Epithelial cell of prostate (primary cell): ENCODE results near the gene NTRK2.

ENCODE experiments used
- DNase-seq: peaks from one replicate; pipeline ENCODE4 v3.0.0-alpha.2; 2011; ENCODE audit warnings: low read depth, low spot score
- H3K27ac ChIP-seq: fragments of 450-650 bp; 2 replicates; pipeline ENCODE4 v1.5.1; 2017; ENCODE audit warnings: mild to moderate bottlenecking

NTRK2 gene

GRCh38 chr9:84669288-84670137 lies at the start of gene NTRK2:
NTRK2 (plus strand) TSS chr9:84669729; CDS start chr9:84670749, 1,020 bp downstream.
- no peak for DNase-seq
- H3K27ac ChIP-seq, result no peak within 1 kb of the TSS

GRCh38 chr9:84620338-84620737 lies 49.2 kb upstream of the NTRK2 start:
- no peak for DNase-seq
- no peak overlapping the region for H3K27ac ChIP-seq

GRCh38 chr9:84621811-84622210 lies 47.7 kb upstream of the NTRK2 start:
- no peak overlapping the region for H3K27ac ChIP-seq
- DNase-seq, result no peak

- DNase-seq, result no peak
- H3K27ac ChIP-seq, result no peak overlapping the region
These were observed 46.5 kb upstream of the NTRK2 start for GRCh38 chr9:84622981-84623380.

- no peak overlapping the region for H3K27ac ChIP-seq
- no peak for DNase-seq
These were observed 33.1 kb upstream of the NTRK2 start for GRCh38 chr9:84636436-84636835.

- H3K27ac ChIP-seq, result no peak overlapping the region
- no peak for DNase-seq
These were observed 26.9 kb upstream of the NTRK2 start for GRCh38 chr9:84642553-84643141.

- H3K27ac ChIP-seq, result no peak overlapping the region
- DNase-seq, result no peak
These were observed 21.8 kb upstream of the NTRK2 start for GRCh38 chr9:84647699-84648098.

GRCh38 chr9:84652496-84653120 lies 16.9 kb upstream of the NTRK2 start:
- no peak for DNase-seq
- no peak overlapping the region for H3K27ac ChIP-seq

- no peak for DNase-seq
- H3K27ac ChIP-seq, result no peak overlapping the region
These were observed 14.1 kb upstream of the NTRK2 start for GRCh38 chr9:84655447-84655846.

GRCh38 chr9:84659313-84659712 lies 10.2 kb upstream of the NTRK2 start:
- no peak overlapping the region for H3K27ac ChIP-seq
- no peak for DNase-seq

- no peak overlapping the region for H3K27ac ChIP-seq
- no peak for DNase-seq
These were observed 9.8 kb upstream of the NTRK2 start for GRCh38 chr9:84659773-84660172.

GRCh38 chr9:84667571-84668195 lies 1.8 kb upstream of the NTRK2 start:
- no peak for DNase-seq
- H3K27ac ChIP-seq, result no peak overlapping the region

GRCh38 chr9:84668196-84669012 lies 1.1 kb upstream of the NTRK2 start:
- H3K27ac ChIP-seq, result no peak overlapping the region
- no peak for DNase-seq

- no peak for DNase-seq
- H3K27ac ChIP-seq, result no peak overlapping the region
These were observed 579 bp upstream of the NTRK2 start for GRCh38 chr9:84669013-84669287.

GRCh38 chr9:84670138-84671041 lies 861 bp downstream of the NTRK2 start:
- no peak overlapping the region for H3K27ac ChIP-seq

GRCh38 chr9:84671586-84672521 lies 2.3 kb downstream of the NTRK2 start:
- no peak for DNase-seq
- H3K27ac ChIP-seq, result no peak overlapping the region

More at GRCh38 chr9:84670138-84671041, 861 bp downstream of the NTRK2 start:
- DNase-seq, result no peak

GRCh38 chr9:84673806-84674205 lies 4.3 kb downstream of the NTRK2 start:
- H3K27ac ChIP-seq, result no peak overlapping the region
- DNase-seq, result no peak

- DNase-seq, result no peak
- no peak overlapping the region for H3K27ac ChIP-seq
These were observed 7.6 kb downstream of the NTRK2 start for GRCh38 chr9:84677080-84677479.
